HCT116 (cell line): ENCODE data around the gene GRIN3A. TPM values are rescaled to one million over a fixed set of nuclear protein-coding genes. Genes with fewer than 3 reads are reported as not detected.

Experiments used
- ATAC-seq: fragments of 200-7000 bp; cut with Tn5 transposase; 2 replicates; pipeline ENCODE4 v1.9.1; 2020; ENCODE audit warnings: mild to moderate bottlenecking, moderate library complexity
- BruUV-seq: library from RNA; stranded (reverse); fragments of 400-500 nt; replicated peaks from 2 replicates; lab custom pipeline; 2021; lab: Mats Ljungman, UMichigan
- CTCF ChIA-PET: fragments of 300-600 bp; sonication (Branson Sonifier 250); formaldehyde crosslinking; loops from one replicate; lab custom pipeline; 2021; ENCODE audit warnings: antibody characterized with exemption; lab: Charles Lee
- POLR2A ChIA-PET: fragments of 300-600, 350-600 bp; sonication (Branson Sonifier 250); formaldehyde crosslinking; loops from one replicate; lab custom pipeline; 2021; ENCODE audit warnings: antibody characterized with exemption; lab: Charles Lee
- RAD21 ChIA-PET, 2 experiments: fragments of 300-600 bp; sonication (Branson Sonifier 250); formaldehyde crosslinking; loops; one replicate each; lab custom pipeline; 2023; ENCODE audit warnings: low total read pairs in 2 of 2; ENCODE audit not compliant: uncharacterized antibody in 2 of 2, unreplicated experiment in 2 of 2, low non-redundant PET in 1 of 2; lab: Charles Lee
- DNase-seq: peaks from one replicate; pipeline ENCODE4 v3.0.0-alpha.2; 2010; ENCODE audit warnings: low read depth, low spot score
- H2AFZ ChIP-seq: fragments of 200-600 bp; shearing (Covaris generic), sonication (generic); 2 replicates; pipeline ENCODE4 v1.6.1; 2017; ENCODE audit warnings: low read depth, mixed run types, mixed read lengths, antibody characterized with exemption, low read length; ENCODE audit not compliant: poor library complexity, severe bottlenecking
- H3K27ac ChIP-seq: 2 replicates; pipeline ENCODE4 v1.5.1; 2012; ENCODE audit warnings: low read depth, low read length
- H3K27me3 ChIP-seq: fragments of 200-600 bp; sonication (generic); 2 replicates; pipeline ENCODE4 v1.6.1; 2016; ENCODE audit warnings: mixed run types, low read length, mixed read lengths; ENCODE audit not compliant: insufficient read depth
- H3K36me3 ChIP-seq, 2 experiments: fragments of 200-500 bp in 1 of 2; fragments of 200-600 bp in 1 of 2; sonication (Bioruptor generic) in 1 of 2; sonication (generic) in 1 of 2; 2 replicates each; pipeline versions ENCODE4 v1.5.1 to v1.6.1; 2014 to 2016; ENCODE audit warnings: low read length in 2 of 2, inconsistent platforms in 1 of 2, mixed read lengths in 1 of 2, mixed run types in 1 of 2; ENCODE audit not compliant: insufficient read depth in 2 of 2, control insufficient read depth in 1 of 2
- H3K4me1 ChIP-seq, 2 experiments: fragments of 200-600 bp in 1 of 2; sonication (generic) in 1 of 2; 2 replicates each; pipeline versions ENCODE4 v1.5.1 to v1.6.1; 2012 to 2017; ENCODE audit warnings: low read length in 2 of 2, inconsistent platforms in 1 of 2, mild to moderate bottlenecking in 1 of 2, mixed read lengths in 1 of 2, mixed run types in 1 of 2, moderate library complexity in 1 of 2; ENCODE audit not compliant: insufficient read depth in 2 of 2, control insufficient read depth in 1 of 2
- H3K4me2 ChIP-seq: fragments of 200-600 bp; sonication (generic); 2 replicates; pipeline ENCODE4 v1.6.1; 2017; ENCODE audit warnings: mixed run types, low read length, mixed read lengths
- H3K4me3 ChIP-seq, 2 experiments: fragments of 200-600 bp in 1 of 2; sonication (generic) in 1 of 2; replicated peaks in 1 of 2; 2 replicates each; pipeline ENCODE4 v1.5.1; 2011 to 2016; ENCODE audit warnings: low read length in 2 of 2, control low read depth in 1 of 2, low read depth in 1 of 2, mild to moderate bottlenecking in 1 of 2, mixed read lengths in 1 of 2, mixed run types in 1 of 2
- H3K79me2 ChIP-seq: fragments of 200-600 bp; sonication (generic); 2 replicates; pipeline ENCODE4 v1.6.1; 2017; ENCODE audit warnings: mild to moderate bottlenecking, mixed run types, low read length, moderate library complexity, mixed read lengths; ENCODE audit not compliant: insufficient read depth
- H3K9ac ChIP-seq: fragments of 200-600 bp; sonication (generic); 2 replicates; pipeline ENCODE4 v1.6.1; 2016; ENCODE audit warnings: low read length, mixed read lengths
- H3K9me2 ChIP-seq: fragments of 200-600 bp; sonication (generic), shearing (Covaris generic); 2 replicates; pipeline ENCODE4 v1.6.1; 2017; ENCODE audit warnings: mixed run types, mild to moderate bottlenecking, moderate library complexity; ENCODE audit not compliant: insufficient read depth
- H3K9me3 ChIP-seq, 2 experiments: fragments of 200-500 bp in 1 of 2; fragments of 200-600 bp in 1 of 2; sonication (Bioruptor generic) in 1 of 2; sonication (generic) in 1 of 2; 2 replicates each; pipeline ENCODE4 v1.6.1; 2014 to 2017; ENCODE audit warnings: low read length in 2 of 2, mixed read lengths in 2 of 2, inconsistent platforms in 1 of 2, low read depth in 1 of 2, mild to moderate bottlenecking in 1 of 2, mixed run types in 1 of 2, moderate library complexity in 1 of 2; ENCODE audit not compliant: control insufficient read depth in 1 of 2, insufficient read depth in 1 of 2
- H4K20me1 ChIP-seq: fragments of 200-600 bp; sonication (generic), shearing (Covaris generic); 2 replicates; pipeline ENCODE4 v1.6.1; 2017; ENCODE audit warnings: mixed run types, mild to moderate bottlenecking, moderate library complexity; ENCODE audit not compliant: insufficient read depth
- CBX3 ChIP-seq: IDR thresholded peaks from 2 replicates; pipeline ENCODE4 v1.6.1; 2012; ENCODE audit warnings: low read depth
- ELF1 ChIP-seq: IDR thresholded peaks from 2 replicates; pipeline ENCODE4 v1.6.1; 2012; ENCODE audit warnings: low read depth, borderline replicate concordance
- EZH2 ChIP-seq: fragments of 200-600 bp; sonication (generic); IDR thresholded peaks from 2 replicates; pipeline ENCODE4 v1.6.1; 2017; ENCODE audit warnings: antibody characterized with exemption, mixed run types
- JUND ChIP-seq: IDR thresholded peaks from 2 replicates; pipeline ENCODE4 v1.6.1; 2012
- MAX ChIP-seq: IDR thresholded peaks from 2 replicates; pipeline ENCODE4 v1.6.1; 2012
- POLR2A ChIP-seq: IDR thresholded peaks from 2 replicates; pipeline ENCODE4 v1.7.0; 2011; ENCODE audit warnings: borderline replicate concordance; ENCODE audit not compliant: insufficient read depth, insufficient read length; ENCODE audit errors: extremely low read depth
- RAD21 ChIP-seq: IDR thresholded peaks from 2 replicates; pipeline ENCODE4 v1.6.1; 2012; ENCODE audit warnings: low read depth, mild to moderate bottlenecking
- SIN3A ChIP-seq: IDR thresholded peaks from 2 replicates; pipeline ENCODE4 v1.6.1; 2012; ENCODE audit warnings: low read depth
- SP1 ChIP-seq: IDR thresholded peaks from 2 replicates; pipeline ENCODE4 v1.6.1; 2012; ENCODE audit warnings: low read depth
- SRF ChIP-seq: IDR thresholded peaks from 2 replicates; pipeline ENCODE4 v1.6.1; 2012; ENCODE audit warnings: low read depth
- YY1 ChIP-seq: IDR thresholded peaks from 2 replicates; pipeline ENCODE4 v1.6.1; 2011; ENCODE audit warnings: low read length, low read depth, moderate library complexity, mild to moderate bottlenecking; ENCODE audit not compliant: insufficient replicate concordance; ENCODE audit errors: extremely low read depth
- ZBTB33 ChIP-seq: IDR thresholded peaks from 2 replicates; pipeline ENCODE4 v1.6.1; 2011; ENCODE audit warnings: mild to moderate bottlenecking, low read length, moderate library complexity; ENCODE audit not compliant: insufficient replicate concordance; ENCODE audit errors: extremely low read depth
- ZFX ChIP-seq: fragments of 450-650 bp; IDR thresholded peaks from 2 replicates; pipeline ENCODE4 v1.6.1; 2017
- intact Hi-C: fragments of 100-400 bp; cut with micrococcal nuclease; formaldehyde crosslinking; loops from 2 replicates; pipeline ENCODE4 v1.10.0; 2022
- total RNA-seq: library from RNA; stranded (reverse); gene quantifications from one replicate; pipeline ENCODE4 v1.2.1, GENCODE V29; 2021; ENCODE audit not compliant: unreplicated experiment

GRIN3A gene
- total RNA-seq, 1 experiment from 2014 or later: not detected

DNA sequence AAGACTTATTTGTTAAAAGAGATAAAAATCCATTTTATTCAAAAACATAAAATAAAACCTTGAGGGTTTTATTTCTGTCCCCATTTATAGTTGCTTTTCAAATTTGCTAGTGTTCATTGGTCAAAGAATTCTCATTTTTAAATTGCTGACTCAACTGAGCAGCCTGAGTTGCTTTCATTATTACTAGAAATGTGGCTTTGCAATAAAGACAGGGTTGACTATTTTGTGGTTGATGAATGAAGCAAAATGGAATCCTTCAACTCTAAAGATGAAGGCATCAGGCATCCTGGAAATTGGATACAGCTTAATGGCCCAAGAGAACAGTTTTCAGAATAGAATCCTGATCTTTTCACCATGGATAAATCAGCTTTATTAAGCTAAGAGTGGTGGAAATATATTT is 119.7 kb downstream of the GRIN3A start:
- Histone ChIP-seq H3K79me2 (no peaks in the 10 kb centered on the region), H3K27me3 (peaks cover 9% of the 10 kb centered on the region), H3K27ac (no peak overlapping the region), H3K4me1 (no peaks in the 10 kb centered on the region), H3K9ac (no peak overlapping the region), H3K4me3 (no peak overlapping the region), H3K9me3 (no peaks in the 10 kb centered on the region), H2AFZ (no peak overlapping the region), H4K20me1 (no peaks in the 10 kb centered on the region), H3K9me2 (no peaks in the 10 kb centered on the region), H3K36me3 (no peaks in the 10 kb centered on the region), H3K4me2 (no peak overlapping the region)
- no TSS peak for BruUV-seq
- POLR2A ChIA-PET: no interaction called here
- no peak for DNase-seq
- intact Hi-C loops: no loop called here
- RAD21 ChIA-PET: no interaction called here
- CTCF ChIA-PET: no interaction called here
- TF ChIP-seq SRF: no peak
- TF ChIP-seq YY1: no peak
- TF ChIP-seq POLR2A: no peak
- no peak for TF ChIP-seq ZFX
- no peak for TF ChIP-seq SP1
- TF ChIP-seq ZBTB33: no peak
- TF ChIP-seq CBX3: no peak
- no peak for TF ChIP-seq JUND
- TF ChIP-seq MAX: no peak
- ATAC-seq: no peak

DNA sequence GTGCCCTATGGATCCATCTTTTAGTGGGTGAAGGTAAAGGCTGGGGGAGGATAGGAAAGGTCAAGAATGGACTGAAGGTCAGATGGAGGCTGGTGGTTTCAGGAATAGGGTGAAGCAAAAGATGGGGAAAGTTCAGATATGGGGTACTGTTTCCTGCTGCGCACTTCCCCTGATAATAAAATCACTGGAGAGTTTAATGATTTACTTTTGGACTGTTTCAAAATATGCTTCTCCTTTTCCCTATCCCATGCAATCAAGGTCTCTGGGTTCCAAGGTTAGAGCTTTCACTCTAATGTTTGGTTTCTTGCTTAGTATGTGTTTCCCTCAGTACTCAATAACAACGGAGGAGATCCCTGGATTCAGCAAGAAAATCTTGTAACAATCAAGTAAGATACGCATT is 132.9 kb downstream of the GRIN3A start:
- POLR2A ChIA-PET: no interaction called here

More for the DNA sequence above, 132.9 kb downstream of the GRIN3A start:
- Histone ChIP-seq H3K4me2 (no peak overlapping the region), H3K9ac (no peak overlapping the region), H3K79me2 (no peaks in the 10 kb centered on the region), H3K4me3 (no peak overlapping the region), H3K9me2 (no peaks in the 10 kb centered on the region), H3K36me3 (no peaks in the 10 kb centered on the region), H4K20me1 (no peaks in the 10 kb centered on the region), H3K27ac (no peak overlapping the region), H3K27me3 (peaks cover 39% of the 10 kb centered on the region), H3K4me1 (no peaks in the 10 kb centered on the region), H3K9me3 (no peaks in the 10 kb centered on the region), H2AFZ (no peak overlapping the region)
- no TSS peak for BruUV-seq
- ChIA-PET CTCF (no interaction called here), RAD21 (no interaction called here)
- intact Hi-C loops: no loop called here
- no peak for DNase-seq
- no peak for TF ChIP-seq ZBTB33
- TF ChIP-seq ZFX: no peak
- TF ChIP-seq ELF1: no peak
- no peak for TF ChIP-seq CBX3
- TF ChIP-seq EZH2: no peak
- TF ChIP-seq JUND: no peak
- TF ChIP-seq RAD21: no peak
- no peak for TF ChIP-seq SIN3A
- ATAC-seq: no peak
